Stimulated activated CD4-positive, alpha-beta T cell treated with anti-CD3 and anti-CD28 coated beads, Interleukin-4, amount 100 ng/mL, for 1 hour (primary cell): ENCODE measurements around the gene RBM12.
A peak's percentile ranks its signal among the peaks of the same experiment; 100 is the strongest.

ENCODE experiments used
- DNase-seq: peaks from one replicate; pipeline ENCODE4 v3.0.0-alpha.2; 2020

Gene RBM12

DNA sequence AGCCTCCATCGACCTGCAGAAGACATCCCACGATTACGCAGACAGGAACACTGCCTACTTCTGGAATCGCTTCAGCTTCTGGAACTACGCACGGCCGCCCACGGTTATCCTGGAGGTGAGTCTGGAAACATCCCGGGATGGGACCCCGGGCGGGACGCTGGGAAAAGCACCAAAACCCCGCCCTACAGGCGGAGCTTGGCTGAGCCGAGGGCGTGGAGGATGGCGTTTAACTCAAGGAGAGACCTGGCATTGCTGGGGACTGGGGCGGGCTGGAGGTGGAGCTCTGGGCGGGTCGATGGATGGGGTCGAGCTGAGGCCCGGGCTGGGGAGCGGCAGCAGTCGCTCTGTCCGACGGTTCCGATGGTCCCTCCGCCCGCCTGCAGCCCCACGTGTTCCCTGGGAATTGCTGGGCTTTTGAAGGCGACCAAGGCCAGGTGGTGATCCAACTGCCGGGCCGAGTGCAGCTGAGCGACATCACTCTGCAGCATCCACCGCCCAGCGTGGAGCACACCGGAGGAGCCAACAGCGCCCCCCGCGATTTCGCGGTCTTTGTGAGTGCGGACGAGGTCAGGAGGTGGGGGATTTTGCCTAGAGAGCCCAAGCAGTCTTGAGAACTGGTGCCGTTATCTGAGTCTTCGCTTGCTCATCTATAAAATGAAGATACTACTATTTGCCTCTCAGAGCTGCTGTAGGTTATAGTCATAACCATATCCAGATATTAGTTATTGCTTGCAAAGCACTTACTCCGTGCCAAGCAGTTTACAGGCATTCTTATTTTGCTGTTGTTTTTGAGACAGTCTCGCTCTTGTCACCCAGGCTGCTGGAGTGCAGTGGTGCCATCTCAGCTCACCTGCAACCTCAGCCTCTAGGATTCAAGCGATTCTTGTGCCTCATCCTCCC is 45.3 kb downstream of the RBM12 start:
- peak; percentile 86 for DNase-seq

DNA sequence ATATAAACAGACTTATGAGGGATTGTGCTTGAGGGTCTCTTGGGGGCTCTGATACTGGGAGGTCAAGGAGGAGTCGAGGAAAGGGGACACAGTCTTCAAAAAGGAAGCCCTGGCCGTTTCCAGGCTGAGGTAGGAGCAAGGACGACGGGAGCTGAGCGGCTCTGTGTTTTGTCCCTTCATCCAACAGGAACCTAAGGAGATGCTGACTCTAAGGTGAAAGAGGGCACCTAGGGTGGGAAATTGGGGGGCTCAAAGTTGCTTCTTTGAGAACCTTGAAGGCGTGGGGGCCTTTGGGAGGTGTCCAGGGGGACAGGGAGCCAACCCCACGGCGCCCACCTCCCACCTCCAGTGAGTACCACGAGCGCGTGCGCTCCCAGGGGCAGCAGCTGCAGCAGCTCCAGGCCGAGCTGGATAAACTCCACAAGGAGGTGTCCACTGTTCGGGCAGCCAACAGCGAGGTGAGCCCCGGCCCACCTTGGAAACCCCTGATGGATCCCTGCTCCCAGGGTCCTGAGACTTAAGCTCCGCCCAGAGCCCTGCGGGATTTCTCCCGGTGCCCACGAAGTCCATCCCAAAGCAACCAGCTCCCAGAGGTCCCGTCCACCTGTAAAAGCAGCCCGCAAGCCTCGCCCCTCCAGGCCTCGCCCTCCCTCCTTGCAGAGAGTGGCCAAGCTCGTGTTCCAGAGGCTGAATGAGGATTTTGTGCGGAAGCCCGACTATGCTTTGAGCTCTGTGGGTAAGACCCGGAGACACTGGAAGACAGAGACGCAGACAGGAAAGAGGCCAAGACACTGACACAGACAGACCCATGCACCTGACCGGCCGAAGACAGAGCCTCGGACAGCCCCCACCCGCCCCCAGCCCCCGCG is 46.2 kb downstream of the RBM12 start:
- peak; percentile 15 for DNase-seq

DNA sequence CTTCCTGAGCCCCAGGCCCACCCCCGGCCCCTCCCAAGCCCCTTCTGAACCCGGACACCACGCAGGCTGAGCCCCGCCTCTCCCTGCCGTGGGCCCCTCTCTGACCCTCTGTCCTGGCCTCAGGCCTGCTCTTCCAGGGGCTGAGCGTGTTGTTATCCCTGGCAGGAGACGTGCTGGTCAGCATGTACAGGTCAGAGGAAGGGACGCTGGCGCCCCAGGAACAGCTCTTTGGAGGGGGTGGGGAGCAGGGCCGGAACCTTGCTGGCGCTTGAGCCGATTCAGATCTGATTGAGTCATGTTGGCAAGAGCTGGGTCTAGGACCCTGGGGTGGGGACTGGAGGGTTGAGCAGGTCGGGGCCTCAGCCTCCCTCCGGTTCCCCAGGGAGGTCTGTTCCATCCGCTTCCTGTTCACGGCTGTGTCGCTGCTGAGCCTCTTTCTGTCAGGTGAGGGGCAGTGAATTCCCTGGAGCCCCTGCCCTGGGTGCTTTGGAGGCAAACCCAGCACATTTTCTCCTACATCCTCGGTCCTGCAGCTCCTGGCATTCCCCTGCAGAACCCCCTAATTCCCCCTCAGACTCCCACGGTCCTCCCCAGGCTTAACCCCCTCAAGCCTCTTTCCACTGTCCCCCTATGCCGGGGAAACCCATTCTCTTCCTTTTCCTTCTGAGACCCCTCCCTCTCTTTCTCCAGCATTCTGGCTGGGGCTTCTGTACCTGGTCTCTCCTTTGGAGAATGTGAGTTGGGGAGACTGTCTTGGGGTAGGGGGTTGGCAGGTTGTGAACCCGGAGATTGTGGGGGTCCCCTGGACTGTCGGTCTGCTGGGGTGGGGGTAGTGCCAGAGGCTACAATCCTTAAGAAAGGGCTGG is 47.1 kb downstream of the RBM12 start:
- peak; percentile 34 for DNase-seq

DNA sequence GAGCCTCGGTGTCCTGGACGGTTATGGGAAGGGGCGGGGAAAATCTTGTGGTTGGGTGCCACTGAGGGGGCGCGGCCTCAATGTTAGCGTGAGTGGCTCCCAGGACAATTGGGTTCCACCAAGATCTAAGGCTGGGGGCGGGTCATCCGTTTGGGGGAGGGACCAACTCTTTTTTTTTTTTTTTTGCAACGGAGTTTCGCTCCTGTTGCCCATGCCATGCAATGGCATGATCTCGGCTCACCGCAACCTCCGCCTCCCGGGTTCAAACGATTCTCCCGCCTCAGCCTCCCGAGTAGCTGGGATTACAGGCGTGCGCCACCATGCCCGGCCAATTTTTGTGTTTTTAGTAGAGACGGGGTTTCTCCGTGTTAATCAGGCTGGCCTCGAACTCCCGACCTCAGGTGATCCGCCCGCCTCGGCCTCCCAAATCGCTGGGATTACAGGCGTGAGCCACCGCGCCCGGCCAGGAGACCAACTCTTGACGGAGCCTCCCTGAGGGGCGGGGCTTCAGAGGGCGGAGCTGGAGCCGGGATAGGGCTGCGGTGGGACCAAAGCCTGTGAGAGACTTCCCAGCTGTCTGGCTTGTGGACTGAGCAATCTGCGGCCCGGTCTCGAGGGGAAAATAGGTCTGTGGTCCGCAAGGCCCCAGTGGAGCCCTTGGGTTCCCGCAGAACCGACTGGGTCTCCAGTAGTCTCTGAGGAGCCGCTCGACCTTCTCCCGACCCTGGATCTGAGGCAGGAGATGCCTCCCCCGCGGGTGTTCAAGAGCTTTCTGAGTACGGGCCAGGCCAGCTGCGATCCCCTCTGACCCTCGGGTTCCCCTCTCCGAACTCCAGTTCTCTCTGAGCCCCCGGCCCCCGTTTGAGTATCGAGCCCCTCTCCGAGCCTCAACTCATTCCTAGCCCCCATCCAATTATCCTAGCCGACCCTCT is 48.0 kb downstream of the RBM12 start:
- DNase-seq: peak; percentile 53

DNA sequence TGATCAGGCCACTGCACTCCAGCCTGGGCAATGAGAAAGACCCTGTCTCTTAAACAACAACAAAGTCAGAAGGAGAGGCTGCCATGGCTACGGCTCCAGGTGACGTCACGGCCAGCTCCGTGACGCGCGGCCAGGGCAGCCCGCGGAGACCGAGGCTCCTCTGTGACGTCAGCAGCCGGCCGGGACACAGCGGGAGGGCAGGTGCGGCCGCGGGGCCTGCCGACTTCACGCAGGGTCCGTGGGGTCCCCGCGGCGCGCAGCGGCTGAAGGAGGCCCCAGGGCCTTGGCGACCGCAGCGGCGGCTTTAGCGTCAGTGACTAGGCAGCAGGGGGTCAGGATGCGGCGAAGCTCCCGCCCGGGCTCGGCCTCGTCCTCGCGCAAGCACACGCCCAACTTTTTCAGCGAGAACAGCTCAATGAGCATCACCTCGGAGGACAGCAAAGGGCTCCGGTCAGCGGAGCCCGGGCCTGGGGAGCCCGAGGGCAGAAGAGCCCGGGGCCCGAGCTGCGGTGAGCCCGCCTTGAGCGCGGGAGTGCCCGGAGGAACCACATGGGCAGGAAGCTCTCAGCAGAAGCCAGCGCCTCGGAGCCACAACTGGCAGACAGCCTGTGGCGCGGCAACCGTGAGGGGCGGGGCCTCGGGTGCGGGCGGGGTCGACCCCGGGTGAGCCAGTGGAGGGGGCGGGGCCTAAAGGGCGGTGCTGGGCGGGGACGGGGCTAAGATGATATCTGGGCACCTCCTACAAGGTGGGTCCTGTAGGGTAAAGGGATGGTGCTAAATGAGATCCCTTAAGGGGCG is 48.8 kb downstream of the RBM12 start, which contains the start of gene SPAG4:
Gene SPAG4 (plus strand): TSS at position 163 of the 798 bp plus-strand sequence. CDS start 175 bp downstream, at position 338.
- peak; percentile 100 for DNase-seq

DNA sequence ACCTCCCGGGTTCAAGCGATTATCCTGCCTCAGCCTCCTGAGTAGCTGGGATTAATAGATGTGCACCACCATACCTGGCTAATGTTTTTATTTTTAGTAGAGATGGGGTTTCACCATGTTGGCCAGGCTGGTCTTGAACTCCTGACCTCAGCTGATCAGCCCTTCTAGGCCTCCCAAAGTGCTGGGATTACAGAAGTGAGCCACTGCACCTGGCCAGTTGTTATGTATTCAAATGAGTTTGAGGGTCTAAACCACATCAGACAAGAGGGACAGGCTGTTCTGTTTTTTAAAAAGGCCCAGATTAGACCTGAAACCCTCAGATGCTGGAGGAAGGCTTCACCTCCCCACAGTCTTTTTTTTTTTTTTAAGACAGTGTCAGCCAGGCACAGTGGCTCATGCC is 53.2 kb downstream of the RBM12 start:
- no peak for DNase-seq

DNA sequence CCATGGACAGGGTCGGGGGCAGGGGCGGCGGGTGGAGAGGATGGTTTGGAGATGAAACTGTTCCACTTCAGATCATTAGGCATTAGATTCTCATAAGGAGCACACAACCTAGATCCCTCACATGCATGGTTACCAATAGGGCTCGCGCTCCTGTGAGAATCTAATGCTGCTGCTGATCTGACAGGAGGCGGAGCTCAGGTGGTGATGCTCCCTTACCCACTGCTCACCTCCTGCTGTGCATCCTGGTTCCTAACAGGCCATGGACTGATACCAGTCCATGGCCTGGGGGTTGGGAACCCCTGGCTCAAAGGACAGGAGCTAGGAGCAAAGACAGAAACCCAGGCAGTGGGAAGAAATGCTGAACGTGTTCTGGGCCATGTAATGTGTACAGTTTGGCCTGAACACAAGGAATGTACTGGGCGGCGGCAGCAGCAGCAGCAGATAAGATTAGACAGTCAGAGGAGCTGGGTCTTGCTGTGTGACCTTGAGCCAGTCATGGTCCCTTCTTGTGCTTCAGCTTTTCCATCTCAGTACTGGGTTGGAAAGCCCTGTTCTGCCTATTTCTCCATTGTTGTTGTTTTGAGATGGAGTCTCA is 53.8 kb downstream of the RBM12 start:
- no peak for DNase-seq

DNA sequence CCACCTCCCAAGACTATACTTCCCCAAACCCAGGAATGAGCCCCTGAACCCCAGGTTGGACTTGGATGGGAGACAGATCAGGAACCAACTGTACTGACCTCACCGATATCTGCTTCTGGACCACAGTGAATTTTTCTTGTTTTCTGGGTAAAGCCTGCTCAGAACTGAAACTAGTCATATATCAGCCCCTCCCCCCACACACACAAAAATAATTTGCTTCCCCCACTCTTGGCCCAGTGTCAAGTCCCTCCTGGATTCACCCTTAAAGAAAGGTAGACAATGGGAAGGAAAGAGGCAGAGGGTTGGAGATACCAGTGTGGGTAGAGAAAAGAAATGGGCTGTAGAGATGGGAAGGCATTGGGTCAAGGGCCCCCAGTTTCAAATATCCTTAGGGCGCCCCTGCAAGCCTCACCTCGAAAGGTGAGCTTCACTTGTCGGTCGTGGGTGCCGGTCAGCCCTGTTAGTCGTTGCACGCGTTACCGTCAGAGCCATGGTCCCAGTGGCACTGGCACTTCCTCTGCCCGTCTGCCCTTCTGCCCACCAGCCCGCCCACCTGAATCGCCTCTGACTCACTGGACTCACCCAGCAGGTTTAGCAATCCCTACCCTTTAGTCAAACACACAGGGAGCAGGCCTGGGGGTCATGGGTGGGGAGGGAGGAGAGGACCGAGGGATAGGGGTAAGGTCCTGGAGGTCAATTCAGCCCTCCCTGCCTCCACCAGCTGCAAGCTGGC is 57.5 kb downstream of the RBM12 start:
- DNase-seq: no peak

DNA sequence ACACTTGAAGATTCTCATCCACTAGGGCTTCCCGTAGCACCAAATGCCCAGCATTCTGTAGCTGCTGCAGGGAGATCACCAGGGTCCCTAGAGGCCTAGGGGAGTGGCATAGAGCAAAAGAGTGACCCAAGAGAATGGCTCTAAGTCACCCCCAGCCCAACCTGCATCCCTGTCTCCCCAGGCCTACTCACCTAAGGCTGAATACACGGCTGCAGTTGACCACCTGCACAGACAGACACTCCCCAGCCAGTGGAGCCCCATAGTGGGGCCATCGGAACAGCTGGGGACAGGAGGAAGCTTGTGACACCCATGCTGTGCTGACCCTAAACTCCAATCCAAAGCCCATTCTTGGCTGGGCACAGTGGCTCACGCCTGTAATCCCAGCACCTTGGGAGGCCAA is 58.6 kb downstream of the RBM12 start:
- DNase-seq: no peak

DNA sequence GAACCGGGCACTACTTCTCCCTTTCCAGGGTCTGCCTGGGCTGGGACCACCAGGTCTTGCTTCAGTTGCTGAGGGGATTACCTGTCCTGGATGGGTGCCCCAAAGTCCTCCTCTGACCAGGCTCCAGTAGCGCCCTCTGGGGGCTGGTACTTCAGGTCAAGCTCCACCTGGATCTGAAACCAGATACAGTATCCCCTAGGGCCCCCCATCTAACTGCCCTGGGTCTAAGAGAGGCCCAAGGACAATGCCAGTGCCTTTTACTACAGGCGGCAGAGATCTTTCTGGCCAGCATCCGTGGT is 60.3 kb downstream of the RBM12 start:
- no peak for DNase-seq

DNA sequence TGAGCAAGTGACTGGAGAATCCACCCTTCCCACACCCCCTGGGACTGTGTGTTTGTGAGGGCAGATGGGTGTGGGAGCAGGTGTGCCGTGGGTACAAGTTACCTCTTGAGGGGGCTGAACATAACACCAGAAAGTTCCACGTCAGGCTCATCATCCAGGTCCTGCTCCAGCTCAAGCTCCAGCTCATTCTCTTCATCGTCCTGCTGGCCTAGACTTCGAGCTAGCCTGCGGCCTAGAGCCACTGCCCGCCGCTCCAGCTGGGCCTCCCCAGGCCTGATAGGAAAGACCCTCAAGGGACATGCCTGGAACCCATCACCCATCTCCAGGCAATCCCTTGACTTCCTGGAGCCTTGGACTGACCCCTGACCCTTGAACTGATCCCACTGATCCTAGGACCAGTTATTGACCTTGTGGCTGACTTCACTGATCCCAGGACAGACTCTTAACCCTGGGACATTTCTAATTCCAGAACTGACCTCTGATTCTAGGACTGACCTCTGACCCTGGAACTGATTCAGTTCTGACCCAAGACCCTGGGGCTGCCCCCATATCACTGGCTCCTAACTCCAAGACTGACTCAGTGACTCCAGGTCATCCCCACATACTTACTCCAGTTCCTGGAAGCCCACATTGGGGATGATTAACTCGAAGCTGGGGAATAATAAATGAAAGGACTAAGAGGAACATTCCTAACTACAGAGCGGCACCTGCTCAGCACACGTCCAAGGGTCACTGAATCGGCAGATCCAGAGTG is 60.8 kb downstream of the RBM12 start:
- DNase-seq: no peak

DNA sequence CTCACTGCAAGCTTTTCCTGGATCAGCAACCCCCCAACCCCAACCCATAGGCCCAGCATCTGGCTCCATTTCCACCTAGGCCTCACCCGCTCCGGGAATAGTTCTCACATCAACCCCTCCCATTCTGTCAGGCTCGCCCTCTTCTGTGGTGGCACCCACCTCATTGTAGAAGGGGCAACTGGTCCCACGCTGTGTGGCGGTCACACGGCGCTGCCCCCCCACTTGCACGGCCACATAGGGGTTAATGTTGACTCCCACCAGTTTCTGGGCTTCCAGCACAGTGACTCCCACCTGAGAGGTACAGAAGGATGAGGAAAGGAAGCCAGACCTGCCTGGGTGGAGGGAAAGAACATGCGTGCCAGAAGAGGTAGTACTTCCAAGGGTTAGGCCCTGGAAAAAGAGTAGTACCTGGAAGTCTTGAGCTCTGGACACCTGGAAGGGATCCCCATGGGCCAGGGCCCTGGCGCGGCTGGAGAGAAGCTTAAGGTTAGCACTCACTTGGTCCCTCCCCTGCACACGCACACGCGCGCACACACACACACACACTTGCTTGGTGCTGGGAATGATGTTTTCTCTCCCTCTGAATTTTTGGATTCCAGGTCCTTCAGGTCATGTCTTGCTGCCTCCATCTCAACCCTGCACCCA is 61.7 kb downstream of the RBM12 start:
- no peak for DNase-seq

DNA sequence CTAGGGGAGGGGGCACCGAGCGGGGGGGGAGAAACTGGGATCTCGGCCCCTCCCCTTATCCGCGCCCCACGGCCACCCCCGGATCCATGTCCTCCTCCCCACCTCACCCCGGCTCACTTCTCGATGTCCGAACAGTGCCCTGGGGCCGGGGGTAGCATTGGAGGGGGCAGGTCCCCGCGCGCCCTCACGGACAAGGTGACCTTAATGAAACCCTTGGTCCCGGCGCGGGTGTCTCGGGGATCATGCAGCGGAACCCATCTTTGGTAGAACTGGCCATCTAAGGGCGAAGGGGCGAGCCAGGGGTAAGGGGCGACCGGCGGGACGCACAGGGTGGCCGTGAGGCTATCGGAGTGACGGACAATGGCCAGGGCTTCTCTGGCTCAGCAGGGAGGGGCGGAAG is 62.7 kb downstream of the RBM12 start:
- no peak for DNase-seq

DNA sequence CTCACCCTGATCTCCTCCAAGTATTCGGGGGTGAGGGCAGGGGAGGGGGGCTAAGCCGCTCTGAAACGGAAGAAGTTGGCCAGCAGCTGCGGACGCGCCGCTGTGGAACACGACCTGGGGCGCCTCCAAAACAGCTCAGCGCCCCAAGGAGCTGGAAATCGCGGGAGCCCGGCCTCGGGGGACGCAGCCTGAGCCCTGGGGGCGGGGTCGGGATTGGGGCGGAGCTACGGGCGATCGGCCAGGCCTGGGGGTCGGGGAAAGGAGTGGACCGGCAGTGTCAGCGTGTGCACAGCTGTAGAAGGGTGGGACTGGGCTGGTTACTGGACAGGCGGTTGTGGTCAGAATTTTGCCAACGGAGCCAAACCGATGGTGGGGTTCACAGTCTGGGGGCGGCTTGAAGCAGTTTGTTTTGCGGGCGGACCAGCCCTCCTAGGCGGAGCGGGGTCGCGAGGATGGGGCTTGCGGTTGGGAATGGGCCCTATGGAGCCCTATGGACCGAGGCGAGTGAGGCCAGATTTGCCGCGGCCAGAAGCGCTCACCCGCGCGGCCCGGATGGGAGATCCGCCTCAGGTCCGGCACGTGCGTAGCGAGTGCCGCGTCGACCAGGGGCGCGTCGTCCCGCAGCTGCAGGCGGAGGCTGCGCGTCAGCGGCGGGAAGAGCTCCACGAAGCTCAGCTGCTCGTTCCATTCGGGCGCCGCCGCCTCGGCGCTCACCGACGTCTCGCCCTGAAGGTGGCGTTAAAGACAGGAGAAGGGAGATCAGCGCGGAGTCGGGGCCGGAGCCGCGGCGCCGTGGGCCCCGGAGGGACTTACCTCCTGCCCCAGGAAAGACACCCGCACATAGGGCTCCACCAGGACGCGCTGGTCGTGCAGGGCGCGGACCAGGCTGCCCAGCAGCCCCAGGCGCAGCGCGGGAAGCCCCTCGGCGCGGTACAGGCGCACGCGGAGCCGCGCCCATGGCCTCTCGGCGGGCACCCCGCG is 63.4 kb downstream of the RBM12 start:
- DNase-seq: peak; percentile 78

DNA sequence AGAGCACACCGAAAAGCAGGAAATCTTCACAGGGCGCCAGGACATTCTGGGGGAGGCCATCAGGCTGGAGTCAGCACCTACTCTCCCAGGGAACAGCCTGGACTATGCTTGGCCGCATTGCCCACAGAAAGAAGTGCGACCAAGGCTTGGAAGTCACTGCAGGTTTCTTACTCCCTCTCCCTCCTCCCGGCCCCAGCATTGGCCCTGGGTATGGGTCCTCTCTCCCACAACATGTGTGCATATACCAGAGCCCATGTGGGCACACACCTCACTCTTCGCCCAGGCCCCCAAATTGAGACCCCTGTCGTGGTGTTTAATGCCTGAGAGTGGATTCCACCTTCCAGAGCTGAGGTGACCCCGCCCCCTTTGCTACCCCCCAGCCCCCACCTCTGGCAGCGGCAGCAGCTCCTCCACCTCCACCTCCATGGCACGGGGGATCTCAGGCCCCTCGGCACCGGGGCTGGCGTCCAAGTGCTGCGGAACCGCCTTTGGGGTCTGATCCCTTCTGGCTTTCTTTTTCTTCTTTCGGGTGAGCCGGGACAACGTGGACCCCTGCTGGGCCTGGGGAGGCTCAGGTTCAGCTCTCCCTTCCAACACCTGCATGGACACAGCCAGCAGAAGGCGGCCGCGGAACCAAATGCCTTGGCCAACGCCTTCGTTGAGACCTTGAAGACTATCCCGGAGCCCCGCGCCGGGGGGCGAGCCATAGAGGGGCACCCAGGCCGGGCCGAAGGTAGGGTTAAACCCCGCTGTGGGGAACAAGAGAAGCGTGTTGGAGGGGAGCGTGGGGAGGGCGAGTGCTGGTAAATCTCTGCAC is 64.3 kb downstream of the RBM12 start:
- DNase-seq: no peak

DNA sequence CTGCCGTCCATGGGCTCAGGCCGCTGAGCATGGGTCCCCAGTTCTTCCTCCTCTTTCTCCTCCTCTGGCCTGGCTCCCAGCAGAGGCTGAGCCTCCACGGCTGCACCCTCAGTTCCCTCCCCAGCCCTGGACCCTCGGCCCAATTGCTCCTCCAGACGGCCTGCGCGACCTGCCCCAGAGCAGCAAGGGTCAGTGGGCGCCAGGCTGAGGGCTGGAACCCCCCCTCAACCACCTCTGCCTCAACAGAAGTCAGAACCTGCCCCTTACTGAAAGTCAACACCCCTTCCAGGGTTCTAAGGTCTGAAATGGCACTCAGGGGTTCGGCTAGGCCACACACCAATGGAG is 65.0 kb downstream of the RBM12 start:
- no peak for DNase-seq
